Epithelial cell of proximal tubule (primary cell): ENCODE data around the gene CST11. TPM values are rescaled to one million over a fixed set of nuclear protein-coding genes. Genes with fewer than 3 reads are reported as not detected.

Experiments
- DNase-seq: peaks from one replicate; pipeline ENCODE4 v3.0.0-alpha.2; 2011; ENCODE audit warnings: low read depth
- H3K4me3 ChIP-seq: 2 replicates; pipeline ENCODE4 v1.5.1; 2011; ENCODE audit warnings: low read depth, mild to moderate bottlenecking, low read length
- total RNA-seq: library from RNA; depleted of rRNA; stranded (reverse); fragments of >200 nt; gene quantifications from 2 replicates; pipeline ENCODE4 v1.2.3, GENCODE V29; 2015
- TF ChIP-seq, protein P1 (sequence below): conservative IDR thresholded peaks from 2 replicates; pipeline ENCODE4 v1.5.1; 2012; ENCODE audit warnings: low read depth, mild to moderate bottlenecking, low read length

The CST11 gene
- total RNA-seq, 1 donor from 2014 or later = not detected

GRCh38 chr20:23407781-23408464 lies 44.8 kb downstream of the CST11 start:
- no peak for DNase-seq
- TF ChIP-seq, protein P1, sequence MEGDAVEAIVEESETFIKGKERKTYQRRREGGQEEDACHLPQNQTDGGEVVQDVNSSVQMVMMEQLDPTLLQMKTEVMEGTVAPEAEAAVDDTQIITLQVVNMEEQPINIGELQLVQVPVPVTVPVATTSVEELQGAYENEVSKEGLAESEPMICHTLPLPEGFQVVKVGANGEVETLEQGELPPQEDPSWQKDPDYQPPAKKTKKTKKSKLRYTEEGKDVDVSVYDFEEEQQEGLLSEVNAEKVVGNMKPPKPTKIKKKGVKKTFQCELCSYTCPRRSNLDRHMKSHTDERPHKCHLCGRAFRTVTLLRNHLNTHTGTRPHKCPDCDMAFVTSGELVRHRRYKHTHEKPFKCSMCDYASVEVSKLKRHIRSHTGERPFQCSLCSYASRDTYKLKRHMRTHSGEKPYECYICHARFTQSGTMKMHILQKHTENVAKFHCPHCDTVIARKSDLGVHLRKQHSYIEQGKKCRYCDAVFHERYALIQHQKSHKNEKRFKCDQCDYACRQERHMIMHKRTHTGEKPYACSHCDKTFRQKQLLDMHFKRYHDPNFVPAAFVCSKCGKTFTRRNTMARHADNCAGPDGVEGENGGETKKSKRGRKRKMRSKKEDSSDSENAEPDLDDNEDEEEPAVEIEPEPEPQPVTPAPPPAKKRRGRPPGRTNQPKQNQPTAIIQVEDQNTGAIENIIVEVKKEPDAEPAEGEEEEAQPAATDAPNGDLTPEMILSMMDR = no peak
- no peak overlapping the region for H3K4me3 ChIP-seq

DNA sequence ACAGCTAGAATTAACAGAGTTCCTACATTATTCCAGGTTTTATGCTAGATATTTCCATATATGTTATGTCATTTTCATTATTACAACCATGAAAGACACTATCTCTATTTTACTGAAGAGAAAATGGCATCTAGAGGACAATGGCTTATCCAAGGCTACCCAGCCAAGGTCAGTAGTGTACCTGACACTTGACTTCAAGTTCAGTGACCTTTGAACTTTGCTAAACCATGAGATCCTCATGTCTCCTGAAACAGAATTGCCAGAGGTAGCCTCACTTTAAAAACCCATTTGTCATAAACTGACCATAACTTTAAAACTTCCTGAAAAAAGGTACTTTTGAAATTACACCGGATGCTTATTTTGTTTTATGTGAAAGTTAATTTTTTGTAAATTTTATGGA lies 45.8 kb downstream of the CST11 start:
- TF ChIP-seq, protein P1 = no peak
- DNase-seq = no peak
- no peak overlapping the region for H3K4me3 ChIP-seq

DNA sequence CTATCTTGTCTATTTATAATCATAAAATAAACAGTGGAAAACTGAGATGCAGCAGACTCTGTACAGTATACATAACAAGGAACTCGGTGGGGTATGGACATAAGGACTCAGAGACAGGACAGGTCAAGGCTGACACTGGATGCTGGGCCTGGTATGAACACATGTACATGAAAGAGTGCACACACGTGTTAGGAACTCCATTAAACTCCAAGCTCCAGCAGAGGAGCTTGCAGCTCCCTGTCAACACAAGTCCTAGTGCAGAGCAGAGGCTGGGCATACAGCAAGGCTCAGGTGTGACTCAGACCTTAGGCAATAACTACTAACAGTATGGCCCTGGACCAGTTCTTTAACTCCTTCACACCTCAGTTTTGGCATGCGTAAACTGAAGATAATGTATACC lies 48.5 kb downstream of the CST11 start:
- TF ChIP-seq, protein P1 = no peak
- no peak for DNase-seq
- H3K4me3 ChIP-seq = no peak overlapping the region

GRCh38 chr20:23403751-23404150 lies 48.9 kb downstream of the CST11 start:
- TF ChIP-seq, protein P1 = no peak
- DNase-seq = no peak
- no peak overlapping the region for H3K4me3 ChIP-seq

DNA sequence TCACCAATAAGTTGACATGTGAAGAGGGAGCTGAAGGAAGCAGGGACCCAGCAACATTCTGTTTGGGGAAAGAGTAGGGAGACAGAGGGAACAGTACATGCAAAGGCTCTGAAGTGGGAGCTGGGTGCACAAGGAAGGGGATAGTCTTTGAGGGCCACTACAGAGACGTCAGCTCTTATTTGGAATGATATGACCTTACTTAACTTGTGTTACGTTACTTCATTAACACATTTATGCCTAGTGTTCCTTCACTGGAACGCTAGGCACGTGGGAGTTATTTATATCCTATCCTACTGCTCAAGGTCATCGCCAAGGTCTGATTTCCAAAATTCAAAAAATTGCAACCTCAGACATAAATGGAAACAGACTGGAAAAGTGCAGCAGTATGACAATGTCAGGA lies 51.6 kb downstream of the CST11 start:
- TF ChIP-seq, protein P1 = no peak
- no peak overlapping the region for H3K4me3 ChIP-seq
- DNase-seq = no peak

Other genes with a start within 250 kb of the CST11 start
- 47.0 and 84.6 TPM in 2 replicates for gene NXT1, start 102.1 kb downstream of the CST11 start, total RNA-seq
- gene GZF1, start 90.7 kb downstream of the CST11 start, total RNA-seq = 9.5 and 10.3 TPM in 2 replicates
- gene NAPB, start 31.4 kb downstream of the CST11 start, total RNA-seq = 3.3 and 3.8 TPM in 2 replicates
- not detected in 2 replicates for gene CSTL1, start 13.2 kb downstream of the CST11 start, total RNA-seq
- gene CST8, start 38.2 kb upstream of the CST11 start, total RNA-seq = not detected in 2 replicates
- gene CST9L, start 115.6 kb upstream of the CST11 start, total RNA-seq = not detected in 2 replicates
- gene CST9, start 153.0 kb upstream of the CST11 start, total RNA-seq = not detected in 2 replicates
- 309 and 347 TPM in 2 replicates for gene CST3, start 185.1 kb upstream of the CST11 start, total RNA-seq
- not detected in 2 replicates for gene CST4, start 236.2 kb upstream of the CST11 start, total RNA-seq